Medulla oblongata (tissue), 1 donor: Measurements from ENCODE around the gene WDFY2.
"Not testable (repeated sequence)": the region's sequence is repeated elsewhere in the genome, so short reads cannot be mapped to it uniquely, and the experiment has no call there.

Source experiments
- DNase-seq: peaks from one replicate; pipeline ENCODE4 v3.0.0-alpha.2; 2015; ENCODE audit errors: extremely low spot score

WDFY2 gene

GRCh38 chr13:51666374-51666773, 82.1 kb downstream of the WDFY2 start:
- DNase-seq = no peak

GRCh38 chr13:51666839-51667238, 82.6 kb downstream of the WDFY2 start:
- no peak for DNase-seq

GRCh38 chr13:51668580-51669195, 84.4 kb downstream of the WDFY2 start:
- no peak for DNase-seq

- DNase-seq = no peak
These were observed 88.9 kb downstream of the WDFY2 start for GRCh38 chr13:51673165-51673564.

- no peak for DNase-seq
These were observed 90.0 kb downstream of the WDFY2 start for GRCh38 chr13:51674276-51674675.

- DNase-seq = no peak
These were observed 91.1 kb downstream of the WDFY2 start for GRCh38 chr13:51675385-51675784.

- no peak for DNase-seq
These were observed 91.6 kb downstream of the WDFY2 start for GRCh38 chr13:51675877-51676276.

- no peak for DNase-seq
These were observed 92.5 kb downstream of the WDFY2 start for GRCh38 chr13:51676739-51677138.

- DNase-seq = no peak
These were observed 94.2 kb downstream of the WDFY2 start for GRCh38 chr13:51678420-51678819.

- DNase-seq = no peak
These were observed 95.4 kb downstream of the WDFY2 start for GRCh38 chr13:51679616-51680015.

GRCh38 chr13:51681037-51681678, 96.9 kb downstream of the WDFY2 start:
- DNase-seq = no peak

GRCh38 chr13:51682686-51683085, 98.4 kb downstream of the WDFY2 start:
- DNase-seq = no peak

GRCh38 chr13:51683597-51683996, 99.3 kb downstream of the WDFY2 start:
- DNase-seq = no peak

GRCh38 chr13:51684076-51684475, 99.8 kb downstream of the WDFY2 start:
- DNase-seq = no peak

GRCh38 chr13:51687947-51688714, 103.9 kb downstream of the WDFY2 start:
- DNase-seq = peak; percentile 40

- peak; percentile 40 for DNase-seq
These were observed 104.8 kb downstream of the WDFY2 start for GRCh38 chr13:51688937-51689662.

- peak; percentile 61 for DNase-seq
These were observed 105.4 kb downstream of the WDFY2 start for GRCh38 chr13:51689663-51689996.

- not testable (repeated sequence) for DNase-seq
These were observed 111.4 kb downstream of the WDFY2 start for GRCh38 chr13:51695677-51696076.

- DNase-seq = no peak
These were observed 112.9 kb downstream of the WDFY2 start for GRCh38 chr13:51697181-51697580.

GRCh38 chr13:51697855-51698254, 113.6 kb downstream of the WDFY2 start:
- DNase-seq = no peak

GRCh38 chr13:51698352-51698751, 114.1 kb downstream of the WDFY2 start:
- no peak for DNase-seq
